ENCODE results near the gene CDC42EP1.

DNA sequence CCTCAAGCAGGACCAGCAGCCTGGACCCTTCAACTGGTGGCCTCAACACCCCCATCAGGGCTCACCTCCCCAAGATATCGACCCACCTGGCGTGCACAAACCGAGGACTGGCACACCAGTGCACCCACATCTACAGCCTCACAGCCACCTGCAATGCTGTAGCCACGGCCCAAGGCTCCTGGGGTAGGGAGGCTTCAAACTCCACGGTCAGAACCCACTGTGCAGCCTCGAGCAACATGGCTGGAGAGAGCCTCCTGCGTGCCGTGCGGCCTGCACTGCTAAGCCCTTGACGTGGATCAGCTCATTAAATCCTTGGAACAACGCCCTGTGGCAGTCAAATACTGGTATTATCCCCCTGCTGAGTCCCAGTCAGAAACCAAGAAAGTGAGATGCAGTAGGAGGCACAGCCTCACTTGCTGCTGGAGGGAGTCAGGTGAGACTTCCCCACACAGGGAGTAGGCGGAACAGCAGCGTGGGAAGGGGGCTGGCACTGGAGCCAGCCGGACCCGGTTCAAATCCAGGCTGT is 45.7 kb upstream of the CDC42EP1 start:
- no peak for TF ChIP-seq CBFB (CRISPR knock-in tag; IDR thresholded peaks at IDR 0.05; ENCODE audit: low read depth)
- TF ChIP-seq, protein P1, sequence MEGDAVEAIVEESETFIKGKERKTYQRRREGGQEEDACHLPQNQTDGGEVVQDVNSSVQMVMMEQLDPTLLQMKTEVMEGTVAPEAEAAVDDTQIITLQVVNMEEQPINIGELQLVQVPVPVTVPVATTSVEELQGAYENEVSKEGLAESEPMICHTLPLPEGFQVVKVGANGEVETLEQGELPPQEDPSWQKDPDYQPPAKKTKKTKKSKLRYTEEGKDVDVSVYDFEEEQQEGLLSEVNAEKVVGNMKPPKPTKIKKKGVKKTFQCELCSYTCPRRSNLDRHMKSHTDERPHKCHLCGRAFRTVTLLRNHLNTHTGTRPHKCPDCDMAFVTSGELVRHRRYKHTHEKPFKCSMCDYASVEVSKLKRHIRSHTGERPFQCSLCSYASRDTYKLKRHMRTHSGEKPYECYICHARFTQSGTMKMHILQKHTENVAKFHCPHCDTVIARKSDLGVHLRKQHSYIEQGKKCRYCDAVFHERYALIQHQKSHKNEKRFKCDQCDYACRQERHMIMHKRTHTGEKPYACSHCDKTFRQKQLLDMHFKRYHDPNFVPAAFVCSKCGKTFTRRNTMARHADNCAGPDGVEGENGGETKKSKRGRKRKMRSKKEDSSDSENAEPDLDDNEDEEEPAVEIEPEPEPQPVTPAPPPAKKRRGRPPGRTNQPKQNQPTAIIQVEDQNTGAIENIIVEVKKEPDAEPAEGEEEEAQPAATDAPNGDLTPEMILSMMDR (IDR thresholded peaks at IDR 0.05), result no peak
- no peak for TF ChIP-seq TEAD4 (CRISPR knock-in tag; IDR thresholded peaks at IDR 0.05)

Measured in WTC11 (cell line).